ENCODE results near the gene TADA3.

GRCh38 chr3:9794400-9794799, 2.1 kb upstream of the TADA3 start:
- TF ChIP-seq POLR2A (IDR thresholded peaks at IDR 0.05; ENCODE audit: low read length) (no peak), GATA1 (IDR thresholded peaks at IDR 0.05; ENCODE audit: low read depth, low read length) (no peak)
